MCF 10A (cell line): ENCODE measurements around the gene ACTRT3. TPM values are rescaled to one million over a fixed set of nuclear protein-coding genes. Genes with fewer than 3 reads are reported as not detected.

Source experiments
- BruUV-seq: library from RNA; stranded (reverse); fragments of 400-500 nt; replicated peaks from 2 replicates; lab custom pipeline; 2021; lab: Mats Ljungman, UMichigan
- CTCF ChIA-PET: fragments of 300-600 bp; sonication (Branson Sonifier 250); formaldehyde crosslinking; extraction: SDS; loops from one replicate; lab custom pipeline; 2021; ENCODE audit warnings: antibody characterized with exemption, inconsistent platforms; lab: Yijun Ruan, JAX
- POLR2A ChIA-PET: fragments of 300-600, 350-650 bp; sonication (Branson Sonifier 250); formaldehyde crosslinking; extraction: SDS; loops from one replicate; lab custom pipeline; 2020; ENCODE audit warnings: antibody characterized with exemption, inconsistent platforms; lab: Yijun Ruan, JAX
- DNase-seq: peaks from one replicate; pipeline ENCODE4 v3.0.0-alpha.2; 2018; ENCODE audit not compliant: unreplicated experiment
- H3K27ac Mint-ChIP-seq: one replicate; pipeline ENCODE4 v1.8.0; 2022; ENCODE audit warnings: mild to moderate bottlenecking, low read depth, mixed read lengths; ENCODE audit not compliant: unreplicated experiment
- H3K27me3 Mint-ChIP-seq: one replicate; pipeline ENCODE4 v1.8.0; 2022; ENCODE audit warnings: mixed read lengths; ENCODE audit not compliant: insufficient read depth, unreplicated experiment
- H3K36me3 Mint-ChIP-seq: one replicate; pipeline ENCODE4 v1.8.0; 2022; ENCODE audit warnings: mild to moderate bottlenecking, moderate library complexity, mixed read lengths; ENCODE audit not compliant: insufficient read depth, unreplicated experiment
- H3K4me1 Mint-ChIP-seq: one replicate; pipeline ENCODE4 v1.8.0; 2022; ENCODE audit warnings: mixed read lengths; ENCODE audit not compliant: insufficient read depth, unreplicated experiment
- H3K4me3 Mint-ChIP-seq: one replicate; pipeline ENCODE4 v1.8.0; 2022; ENCODE audit warnings: mild to moderate bottlenecking, moderate library complexity, mixed read lengths; ENCODE audit not compliant: unreplicated experiment
- H3K9me3 Mint-ChIP-seq: one replicate; pipeline ENCODE4 v1.8.0; 2022; ENCODE audit warnings: mixed read lengths; ENCODE audit not compliant: unreplicated experiment
- CTCF ChIP-seq: fragments of 200-600 bp; IDR thresholded peaks from one replicate; pipeline ENCODE4 v1.8.0; 2022; ENCODE audit warnings: antibody characterized with exemption, mild to moderate bottlenecking; ENCODE audit not compliant: unreplicated experiment
- intact Hi-C: fragments of 100-400 bp; cut with micrococcal nuclease; formaldehyde crosslinking; loops from 2 replicates; pipeline ENCODE4 v1.14.1; 2022
- total RNA-seq: library from RNA; stranded (reverse); gene quantifications from 2 replicates; pipeline ENCODE4 v1.2.3, GENCODE V29; 2022

Gene ACTRT3
- total RNA-seq, 1 experiment from 2014 or later: 0.93 TPM

GRCh38 chr3:169813757-169814517, 44.6 kb upstream of the ACTRT3 start:
- intact Hi-C loops: no loop called here
- CTCF ChIA-PET: no interaction called here
- peak; percentile 7 for DNase-seq

GRCh38 chr3:169813278-169813677, 43.9 kb upstream of the ACTRT3 start:
- POLR2A ChIA-PET: no interaction called here

More at GRCh38 chr3:169813757-169814517, 44.6 kb upstream of the ACTRT3 start:
- no peaks in the 10 kb centered on the region for H3K36me3 Mint-ChIP-seq
- no peaks in the 10 kb centered on the region for H3K27me3 Mint-ChIP-seq
- peaks cover 6% of the 10 kb centered on the region for H3K4me1 Mint-ChIP-seq
- peaks cover 10% of the 10 kb centered on the region for H3K9me3 Mint-ChIP-seq
- POLR2A ChIA-PET: no interaction called here
- H3K27ac Mint-ChIP-seq: no peak overlapping the region
- TF ChIP-seq CTCF: no peak
- H3K4me3 Mint-ChIP-seq: peak overlapping the region; percentile 43
- no TSS peak for BruUV-seq

GRCh38 chr3:169812332-169813235, 43.2 kb upstream of the ACTRT3 start, which contains the start of the genes LRRC34 and LRRIQ4:
Gene LRRC34, minus strand, starts transcription at chr3:169812904. Its CDS starts 356 bp downstream, at chr3:169812548.
Gene LRRIQ4, plus strand, starts transcription at chr3:169812870. Its CDS starts 9,052 bp downstream, at chr3:169821922.
- intact Hi-C loops: no loop called here
- Mint-ChIP-seq H3K27ac (no peak within 1 kb of the TSS), H3K4me3 (peak within 1 kb of the TSS; percentile 43), H3K36me3 (no peaks in the 10 kb centered on the region), H3K9me3 (peaks cover 10% of the 10 kb centered on the region), H3K27me3 (no peaks in the 10 kb centered on the region), H3K4me1 (peaks cover 6% of the 10 kb centered on the region)
- TF ChIP-seq CTCF: no peak
- BruUV-seq: no TSS peak
- no peak for DNase-seq
- CTCF ChIA-PET: interaction anchor here (0.7 kb wide), 1 partner anchor 87 kb away, joined by 3 read pairs; no protein-coding TSS in a partner anchor
- POLR2A ChIA-PET: no interaction called here

More at GRCh38 chr3:169813278-169813677, 43.9 kb upstream of the ACTRT3 start:
- Mint-ChIP-seq H3K27me3 (no peaks in the 10 kb centered on the region), H3K4me1 (peaks cover 6% of the 10 kb centered on the region), H3K9me3 (peaks cover 10% of the 10 kb centered on the region), H3K4me3 (peak overlapping the region; percentile 43), H3K27ac (no peak overlapping the region), H3K36me3 (no peaks in the 10 kb centered on the region)
- DNase-seq: no peak
- no TSS peak for BruUV-seq
- CTCF ChIA-PET: interaction anchor here (0.7 kb wide), 1 partner anchor 87 kb away, joined by 3 read pairs; no protein-coding TSS in a partner anchor
- intact Hi-C loops: no loop called here
- TF ChIP-seq CTCF: no peak
